K562 (cell line): ENCODE results near the gene FOSL1. TPM values are rescaled to one million over a fixed set of nuclear protein-coding genes. Genes with fewer than 3 reads are reported as not detected.

ENCODE experiments used
- ATAC-seq: fragments of 200-7000 bp; cut with Tn5 transposase; 3 replicates; pipeline ENCODE4 v1.9.1; 2020; ENCODE audit warnings: moderate library complexity
- BruUV-seq: library from RNA; stranded (reverse); fragments of 400-500 nt; replicated peaks from 2 replicates; lab custom pipeline; 2021; lab: Mats Ljungman, UMichigan
- CTCF ChIA-PET: fragments of 300-600 bp; formaldehyde crosslinking; extraction: SDS; loops from one replicate; lab custom pipeline; 2021; ENCODE audit warnings: low intra/inter-chr PET ratio; lab: Yijun Ruan, JAX
- POLR2A ChIA-PET: fragments of 300-600, 350-650 bp; sonication (Branson Sonifier 250); formaldehyde crosslinking; extraction: SDS; loops from one replicate; lab custom pipeline; 2021; ENCODE audit warnings: antibody characterized with exemption, inconsistent platforms; lab: Yijun Ruan, JAX
- DNase-seq, 4 experiments: peaks; one replicate each; pipeline versions ENCODE4 v3.0.0 to v3.0.0-alpha.2; 2011 to 2018; ENCODE audit warnings: low spot score in 3 of 4, mixed read lengths in 3 of 4; ENCODE audit errors: extremely low read depth in 1 of 4
- FAIRE-seq: peaks from 2 replicates; lab custom pipeline; 2011; peaks lifted over from hg19 to GRCh38; lab: Jason Lieb, UNC
- H2AFZ ChIP-seq: 2 replicates; pipeline ENCODE4 v1.6.0; 2011; ENCODE audit warnings: low read depth, low read length, control low read depth, inconsistent platforms
- H3K27ac ChIP-seq: fragments of 200-600 bp; 3 replicates; pipeline ENCODE4 v1.8.0; 2011; ENCODE audit warnings: low read depth, mild to moderate bottlenecking, control low read depth, inconsistent platforms, low read length, moderate library complexity, mixed read lengths; ENCODE audit errors: extremely low read depth
- H3K27me3 ChIP-seq, 2 experiments: fragments of 300-600 bp in 1 of 2; 2 replicates in 1 of 2; 3 replicates in 1 of 2; pipeline versions ENCODE4 v1.6.0 to v1.8.0; 2011; ENCODE audit warnings: inconsistent platforms in 2 of 2, low read length in 2 of 2, mild to moderate bottlenecking in 1 of 2, mixed read lengths in 1 of 2, moderate library complexity in 1 of 2; ENCODE audit not compliant: control insufficient read depth in 2 of 2, insufficient read depth in 2 of 2
- H3K36me3 ChIP-seq: fragments of 300-600 bp; 3 replicates; pipeline ENCODE4 v1.8.0; 2011; ENCODE audit warnings: mild to moderate bottlenecking, low read length, inconsistent platforms; ENCODE audit not compliant: control insufficient read depth, insufficient read depth
- H3K4me1 ChIP-seq, 2 experiments: fragments of 200-600 bp in 1 of 2; replicated peaks in 1 of 2; 2 replicates in 1 of 2; 3 replicates in 1 of 2; pipeline versions ENCODE4 v1.5.1 to v1.8.0; 2011; ENCODE audit warnings: inconsistent platforms in 2 of 2, low read length in 2 of 2, mild to moderate bottlenecking in 1 of 2, mixed read lengths in 1 of 2, moderate library complexity in 1 of 2; ENCODE audit not compliant: control insufficient read depth in 2 of 2, insufficient read depth in 2 of 2
- H3K4me2 ChIP-seq: 2 replicates; pipeline ENCODE4 v1.6.1; 2011; ENCODE audit warnings: low read length, control low read depth, inconsistent platforms, mixed read lengths; ENCODE audit not compliant: insufficient read depth
- H3K4me3 ChIP-seq: fragments of 200-600 bp; sonication (generic), shearing (Covaris generic); 2 replicates; pipeline ENCODE4 v1.5.1; 2016; ENCODE audit warnings: control low read depth, inconsistent platforms
- H3K79me2 ChIP-seq: fragments of 200-600 bp; 3 replicates; pipeline ENCODE4 v1.8.0; 2011; ENCODE audit warnings: low read length, inconsistent platforms; ENCODE audit not compliant: control insufficient read depth, insufficient read depth
- H3K9ac ChIP-seq, 2 experiments: 2 replicates each; pipeline versions ENCODE4 v1.6.0 to v1.6.1; 2011; ENCODE audit warnings: low read depth in 2 of 2, low read length in 2 of 2, control low read depth in 1 of 2, inconsistent platforms in 1 of 2, mild to moderate bottlenecking in 1 of 2, mixed read lengths in 1 of 2; ENCODE audit not compliant: insufficient read depth in 1 of 2
- H3K9me1 ChIP-seq: one replicate; pipeline ENCODE4 v1.6.0; 2011; ENCODE audit warnings: inconsistent platforms, mild to moderate bottlenecking, low read length, moderate library complexity; ENCODE audit not compliant: control insufficient read depth, insufficient read depth
- H3K9me3 ChIP-seq: replicated peaks from 2 replicates; pipeline ENCODE4 v1.5.1; 2011; ENCODE audit warnings: low read depth, low read length, inconsistent platforms; ENCODE audit not compliant: control insufficient read depth, insufficient read depth
- H4K20me1 ChIP-seq: replicated peaks from 2 replicates; pipeline ENCODE4 v1.6.1; 2011; ENCODE audit warnings: low read length, inconsistent platforms, mixed read lengths; ENCODE audit not compliant: control insufficient read depth, insufficient read depth
- ATF7 ChIP-seq: fragments of 450-650 bp; IDR thresholded peaks from 2 replicates; pipeline ENCODE4 v1.7.1; 2014; ENCODE audit warnings: mild to moderate bottlenecking, moderate library complexity
- IFI16 ChIP-seq: fragments of 250-450 bp; sonication (Bioruptor Pico); IDR thresholded peaks from 2 replicates; pipeline ENCODE4 v2.1.2; 2022; ENCODE audit warnings: mild to moderate bottlenecking, inconsistent platforms
- SMAD4 ChIP-seq: fragments of 250-450 bp; sonication (Bioruptor Pico); conservative IDR thresholded peaks from 2 replicates; pipeline ENCODE4 v1.8.0; 2021; ENCODE audit warnings: inconsistent platforms, mild to moderate bottlenecking, moderate library complexity
- ZNF133 ChIP-seq: fragments of 250-450 bp; sonication (Bioruptor Pico); IDR thresholded peaks from 2 replicates; pipeline ENCODE4 v1.4.0; 2020; ENCODE audit warnings: mild to moderate bottlenecking
- ZNF444 ChIP-seq: fragments of 250-450 bp; sonication (Bioruptor Pico); IDR thresholded peaks from 2 replicates; pipeline ENCODE4 v1.4.0; 2020; ENCODE audit warnings: mild to moderate bottlenecking, moderate library complexity
- ZNF507 ChIP-seq: conservative IDR thresholded peaks from 2 replicates; pipeline ENCODE4 v1.6.1; 2017; ENCODE audit warnings: missing genetic modification characterization, missing compliant biosample characterization
- WGBS: fragments of 100-300 bp; shearing (Covaris generic); methylation state at CpG from one replicate; pipeline ENCODE4 v1.1.6; 2016; ENCODE audit warnings: low coverage, mixed read lengths; ENCODE audit not compliant: insufficient coverage; ENCODE audit errors: missing lambda C conversion rate; 5-methylcytosine and 5-hydroxymethylcytosine counted together
- in situ Hi-C: fragments of 300-500 bp; cut with MboI; formaldehyde crosslinking; loops from 4 replicates; pipeline ENCODE4 v1.15.0; 2018; ENCODE audit warnings: inconsistent platforms, mixed read lengths
- intact Hi-C: fragments of 100-400 bp; cut with micrococcal nuclease; formaldehyde crosslinking; loops from 2 replicates; pipeline ENCODE4 v1.14.2; 2022
- polyA plus RNA-seq, 8 experiments: library from polyadenylated mRNA; depleted of rRNA in 4 of 8; stranded (reverse) in 5 of 8; unstranded in 3 of 8; fragments of >200 nt; fragmentation: Nextera tagmentation in 2 of 8; fragmentation: Illumina TruSeq in 1 of 8; extraction: Ambion mirVana in 2 of 8; extraction: Trizol in 1 of 8; gene quantifications; 2 replicates each; pipeline versions ENCODE4 v1.2.1 to v1.2.3, GENCODE V29; 2011 to 2014; ENCODE audit warnings: inconsistent platforms in 1 of 8, missing spikeins in 1 of 8
- total RNA-seq, 7 experiments: library from RNA; depleted of rRNA in 6 of 7; stranded (reverse); fragments of >200 nt in 6 of 7; fragmentation: Illumina TruSeq in 2 of 7; extraction: Trizol in 2 of 7; gene quantifications; 2 replicates each; pipeline versions ENCODE4 v1.2.1 to v1.2.3, GENCODE V29; 2011 to 2021; ENCODE audit warnings: low replicate concordance in 1 of 7
- TF ChIP-seq, protein P1 (sequence below), 2 experiments: fragments of 450-650 bp in 1 of 2; sonication (generic) in 1 of 2; formaldehyde crosslinking; conservative IDR thresholded peaks; 2 replicates each; pipeline versions ENCODE4 v1.4.0 to v1.8.1; 2020 to 2022; ENCODE audit warnings: mild to moderate bottlenecking in 1 of 2, missing genetic modification reagents in 1 of 2

FOSL1 gene
- total and polyA plus RNA-seq, 9 of the 15 experiments (the other 6 are each of a cell fraction or from before 2014, with no cell fraction given) = 3.5 to 39.6 (median 10.0) TPM

DNA sequence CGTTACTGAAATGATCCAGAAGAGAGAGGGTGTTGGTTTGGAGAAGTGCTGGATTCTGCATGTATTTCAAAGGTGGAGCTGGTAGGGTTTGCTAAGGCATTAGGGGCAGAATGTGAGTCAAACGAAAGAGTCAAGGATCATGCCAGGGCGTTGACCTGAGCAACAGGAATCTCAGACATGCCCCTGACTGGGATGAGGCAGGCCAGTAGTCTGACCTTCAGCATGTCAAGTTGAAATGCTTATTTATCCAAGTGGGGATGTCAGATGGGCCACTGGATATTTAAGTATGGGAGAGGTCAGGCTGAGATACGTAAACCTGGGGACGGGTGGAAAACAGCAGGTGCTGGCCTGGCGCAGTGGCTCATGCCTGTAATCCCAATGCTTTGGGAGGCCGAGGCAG is 42.3 kb upstream of the FOSL1 start:
- Histone ChIP-seq H3K9me1 (no peaks in the 10 kb centered on the region), H4K20me1 (0 out of 2 replicates have a peak, but pooled peaks cover 4% of the 10 kb centered on the region), H3K9me3 (no peaks in the 10 kb centered on the region), H3K4me1 (peaks cover 12 to 33% of the 10 kb centered on the region in 2 experiments; a peak in 4 of 5 replicates), H3K4me3 (no peak overlapping the region), H3K27ac (no peak overlapping the region), H3K4me2 (no peak overlapping the region), H3K27me3 (peaks cover 0 to 1% of the 10 kb centered on the region in 2 experiments; a peak in 1 of 5 replicates), H2AFZ (no peak overlapping the region), H3K9ac (0 out of 4 replicates have a peak overlapping the region, but pooled peaks of 1 of the 2 experiments have one; percentile 13), H3K36me3 (no peaks in the 10 kb centered on the region), H3K79me2 (no peaks in the 10 kb centered on the region)
- 60% methylated on average over 7 of the region's 7 CpGs for WGBS
- ATAC-seq = no peak
- TF ChIP-seq ZNF444 = no peak
- no peak for TF ChIP-seq ZNF133 (CRISPR knock-in tag)
- TF ChIP-seq ZNF507 (tag) = no peak
- no peak for TF ChIP-seq ATF7
- no peak for TF ChIP-seq IFI16 (CRISPR knock-in tag)
- TF ChIP-seq, protein P1, sequence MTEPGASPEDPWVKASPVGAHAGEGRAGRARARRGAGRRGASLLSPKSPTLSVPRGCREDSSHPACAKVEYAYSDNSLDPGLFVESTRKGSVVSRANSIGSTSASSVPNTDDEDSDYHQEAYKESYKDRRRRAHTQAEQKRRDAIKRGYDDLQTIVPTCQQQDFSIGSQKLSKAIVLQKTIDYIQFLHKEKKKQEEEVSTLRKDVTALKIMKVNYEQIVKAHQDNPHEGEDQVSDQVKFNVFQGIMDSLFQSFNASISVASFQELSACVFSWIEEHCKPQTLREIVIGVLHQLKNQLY (CRISPR knock-in tag; conservative IDR thresholded peaks at IDR 0.05) = no peak
- no peak for TF ChIP-seq SMAD4 (CRISPR knock-in tag)
- DNase-seq = no peak
- no TSS peak for BruUV-seq
- ChIA-PET POLR2A (interaction anchor here (1.0 kb wide), 1 partner anchor 17 kb away, joined by 3 read pairs; no protein-coding TSS in a partner anchor), CTCF (no interaction called here)
- FAIRE-seq = no peak
- in situ Hi-C loops = no loop called here
- intact Hi-C loops = no loop called here
